WTC11 (cell line): ENCODE data around the gene MBTPS2.

Experiments used
- ARID4B ChIP-seq: sonication (generic); formaldehyde crosslinking; IDR thresholded peaks from 2 replicates; pipeline ENCODE4 v1.8.0; 2023; ENCODE audit warnings: missing genetic modification reagents, mild to moderate bottlenecking, borderline replicate concordance
- CTCF ChIP-seq: fragments of 200-600 bp; IDR thresholded peaks from 2 replicates; pipeline ENCODE4 v1.8.0; 2022; ENCODE audit warnings: antibody characterized with exemption
- E2F1 ChIP-seq: sonication (generic); formaldehyde crosslinking; IDR thresholded peaks from 2 replicates; pipeline ENCODE4 v1.8.0; 2022; ENCODE audit warnings: mild to moderate bottlenecking, missing genetic modification reagents
- E2F4 ChIP-seq: sonication (generic); formaldehyde crosslinking; IDR thresholded peaks from 2 replicates; pipeline ENCODE4 v1.8.1; 2022; ENCODE audit warnings: low read depth, mild to moderate bottlenecking, moderate library complexity, missing genetic modification reagents, borderline replicate concordance
- ELF4 ChIP-seq: sonication (generic); formaldehyde crosslinking; IDR thresholded peaks from 2 replicates; pipeline ENCODE4 v1.8.1; 2022; ENCODE audit warnings: low read depth, mild to moderate bottlenecking, moderate library complexity, missing genetic modification reagents
- NFATC4 ChIP-seq: fragments of 250-450 bp; sonication (Bioruptor Pico); IDR thresholded peaks from 2 replicates; pipeline ENCODE4 v1.9.0; 2021; ENCODE audit warnings: mild to moderate bottlenecking
- PRRX2 ChIP-seq: fragments of 250-450 bp; sonication (Bioruptor Pico); IDR thresholded peaks from 2 replicates; pipeline ENCODE4 v1.8.0; 2021; ENCODE audit warnings: mild to moderate bottlenecking
- RELA ChIP-seq: sonication (generic); formaldehyde crosslinking; IDR thresholded peaks from 2 replicates; pipeline ENCODE4 v1.8.1; 2022; ENCODE audit warnings: missing genetic modification reagents, mild to moderate bottlenecking, borderline replicate concordance
- STAT6 ChIP-seq: sonication (generic); formaldehyde crosslinking; conservative IDR thresholded peaks from 2 replicates; pipeline ENCODE4 v1.8.1; 2023; ENCODE audit warnings: mild to moderate bottlenecking, low read depth, missing genetic modification reagents, moderate library complexity
- USF1 ChIP-seq: sonication (generic); formaldehyde crosslinking; IDR thresholded peaks from 2 replicates; pipeline ENCODE4 v1.8.0; 2022; ENCODE audit warnings: mild to moderate bottlenecking, missing genetic modification reagents
- ZNF263 ChIP-seq: sonication (generic); formaldehyde crosslinking; IDR thresholded peaks from 2 replicates; pipeline ENCODE4 v1.8.1; 2022; ENCODE audit warnings: low read depth, mild to moderate bottlenecking, moderate library complexity, missing genetic modification reagents
- ZNF317 ChIP-seq: sonication (generic); formaldehyde crosslinking; IDR thresholded peaks from 2 replicates; pipeline ENCODE4 v1.8.1; 2023; ENCODE audit warnings: low read depth, mild to moderate bottlenecking, moderate library complexity, missing genetic modification reagents, borderline replicate concordance
- ZNF416 ChIP-seq: fragments of 250-450 bp; sonication (Bioruptor Pico); IDR thresholded peaks from 2 replicates; pipeline ENCODE4 v1.9.0; 2021; ENCODE audit warnings: mild to moderate bottlenecking, inconsistent platforms
- ZNF512 ChIP-seq: sonication (generic); formaldehyde crosslinking; IDR thresholded peaks from 2 replicates; pipeline ENCODE4 v1.8.1; 2022; ENCODE audit warnings: missing genetic modification reagents, borderline replicate concordance

GRCh38 chrX:21813612-21814368 is 25.6 kb upstream of the MBTPS2 start:
- TF ChIP-seq ZNF512 (CRISPR knock-in tag), result no peak
- no peak for TF ChIP-seq ARID4B (CRISPR knock-in tag)
- no peak for TF ChIP-seq ZNF317 (CRISPR knock-in tag)
- TF ChIP-seq ZNF416, result no peak
- TF ChIP-seq PRRX2 (CRISPR knock-in tag), result no peak
- TF ChIP-seq CTCF, result no peak
- TF ChIP-seq STAT6 (CRISPR knock-in tag), result no peak
- no peak for TF ChIP-seq ZNF263 (CRISPR knock-in tag)
- no peak for TF ChIP-seq ELF4 (CRISPR knock-in tag)
- no peak for TF ChIP-seq E2F1
- TF ChIP-seq E2F4 (CRISPR knock-in tag), result no peak
- TF ChIP-seq RELA, result no peak
- TF ChIP-seq NFATC4 (CRISPR knock-in tag), result no peak
- TF ChIP-seq USF1 (CRISPR knock-in tag), result no peak
